HepG2 (cell line): ENCODE results near the gene SLC22A23. TPM values are rescaled to one million over a fixed set of nuclear protein-coding genes. Genes with fewer than 3 reads are reported as not detected.
A peak's percentile ranks its signal among the peaks of the same experiment; 100 is the strongest.

Source experiments
- ADNP ChIP-seq: sonication (generic); formaldehyde crosslinking; IDR thresholded peaks from 2 replicates; pipeline ENCODE4 v1.4.0; 2020; ENCODE audit warnings: missing genetic modification reagents
- CSRNP1 ChIP-seq: sonication (generic); formaldehyde crosslinking; IDR thresholded peaks from 2 replicates; pipeline ENCODE4 v1.8.1; 2023; ENCODE audit warnings: mild to moderate bottlenecking, missing genetic modification reagents
- E2F1 ChIP-seq: sonication (generic); formaldehyde crosslinking; IDR thresholded peaks from 2 replicates; pipeline ENCODE4 v1.5.0; 2020; ENCODE audit warnings: missing genetic modification reagents
- FIP1L1 ChIP-seq: fragments of 200-400 bp; formaldehyde crosslinking; IDR thresholded peaks from 2 replicates; pipeline ENCODE4 v1.6.1; 2018; ENCODE audit warnings: low read depth, mild to moderate bottlenecking, low read length, moderate library complexity, borderline replicate concordance; ENCODE audit not compliant: insufficient read depth
- JUN ChIP-seq: sonication (generic); formaldehyde crosslinking; IDR thresholded peaks from 2 replicates; pipeline ENCODE4 v1.4.0; 2020; ENCODE audit warnings: mild to moderate bottlenecking, missing genetic modification reagents
- NR2F1 ChIP-seq, 2 experiments: fragments of 450-650 bp in 1 of 2; formaldehyde crosslinking in 1 of 2; IDR thresholded peaks; 2 replicates each; pipeline versions ENCODE4 v1.5.0 to v1.6.1; 2016 to 2020; ENCODE audit warnings: mild to moderate bottlenecking in 1 of 2, missing compliant biosample characterization in 1 of 2, missing genetic modification reagents in 1 of 2, moderate library complexity in 1 of 2
- RBM39 ChIP-seq: fragments of 200-400 bp; formaldehyde crosslinking; IDR thresholded peaks from one replicate; pipeline ENCODE4 v1.6.1; 2018; ENCODE audit warnings: antibody characterized with exemption, mild to moderate bottlenecking, low read depth, low read length; ENCODE audit not compliant: poor library complexity, severe bottlenecking
- RFX5 ChIP-seq: IDR thresholded peaks from 2 replicates; pipeline ENCODE4 v1.6.1; 2011; ENCODE audit warnings: low read depth, low read length, improper control_type of control experiment
- THAP9 ChIP-seq: sonication (generic); formaldehyde crosslinking; IDR thresholded peaks from 2 replicates; pipeline ENCODE4; 2020; ENCODE audit warnings: missing genetic modification reagents, mild to moderate bottlenecking, borderline replicate concordance
- USF2 ChIP-seq, 2 experiments: sonication (generic) in 1 of 2; formaldehyde crosslinking in 1 of 2; IDR thresholded peaks; 2 replicates each; pipeline versions ENCODE4 v1.5.1 to v1.6.1; 2011 to 2020; ENCODE audit warnings: borderline replicate concordance in 1 of 2, low read depth in 1 of 2, low read length in 1 of 2, mild to moderate bottlenecking in 1 of 2, missing genetic modification reagents in 1 of 2, moderate library complexity in 1 of 2
- ZBTB49 ChIP-seq: sonication (generic); formaldehyde crosslinking; IDR thresholded peaks from 2 replicates; pipeline ENCODE4 v1.4.0; 2020; ENCODE audit warnings: missing genetic modification reagents, borderline replicate concordance
- ZNF260 ChIP-seq: sonication (generic); formaldehyde crosslinking; IDR thresholded peaks from 2 replicates; pipeline ENCODE4 v1.4.0; 2020; ENCODE audit warnings: missing genetic modification reagents, low read depth, mild to moderate bottlenecking, borderline replicate concordance
- ZNF326 ChIP-seq: sonication (generic); formaldehyde crosslinking; IDR thresholded peaks from 2 replicates; pipeline ENCODE4 v1.4.0; 2020; ENCODE audit warnings: missing genetic modification reagents, borderline replicate concordance
- polyA plus RNA-seq, 8 experiments: library from polyadenylated mRNA; depleted of rRNA in 3 of 8; stranded (reverse) in 7 of 8; unstranded in 1 of 8; fragments of >200 nt; fragmentation: Illumina TruSeq in 4 of 8; extraction: Trizol in 4 of 8; gene quantifications; 2 replicates each; pipeline versions ENCODE4 v1.2.1 to v1.2.3, GENCODE V29; 2011 to 2016; ENCODE audit warnings: low read depth in 4 of 8, missing spikeins in 1 of 8, mixed read lengths in 1 of 8; ENCODE audit not compliant: insufficient read depth in 1 of 8
- total RNA-seq, 5 experiments: library from RNA; depleted of rRNA; stranded (reverse); fragments of >200 nt; fragmentation: Illumina TruSeq; extraction: Trizol; gene quantifications; 2 replicates each; pipeline ENCODE4 v1.2.3, GENCODE V29; 2016; ENCODE audit warnings: low read depth in 1 of 5

SLC22A23 gene
- total and polyA plus RNA-seq, 2 of the 13 experiments (the other 11 are each of a cell fraction or from before 2014, with no cell fraction given): 11.8 to 17.5 TPM

- TF ChIP-seq JUN (CRISPR knock-in tag) (0 out of 2 replicates have a peak, but pooled peaks have one; percentile 64), FIP1L1 (no peak), THAP9 (0 out of 2 replicates have a peak, but pooled peaks have one; percentile 53), ZNF260 (CRISPR knock-in tag) (no peak), CSRNP1 (CRISPR knock-in tag) (0 out of 2 replicates have a peak, but pooled peaks have one; percentile 53), E2F1 (CRISPR knock-in tag) (no peak), RFX5 (no peak), ADNP (CRISPR knock-in tag) (no peak), ZBTB49 (CRISPR knock-in tag) (no peak), ZNF326 (CRISPR knock-in tag) (no peak), RBM39 (no peak), NR2F1 (CRISPR knock-in tag; IDR thresholded peaks at IDR 0.05) (peak in 1 of 2 experiments; percentile 35; a peak in 3 of 4 replicates), USF2 (IDR thresholded peaks at IDR 0.05; ENCODE audit: low read depth, low read length) (no peak), USF2 (CRISPR knock-in tag; IDR thresholded peaks at IDR 0.05; ENCODE audit: borderline replicate concordance) (no peak)
Measured at GRCh38 chr6:3410385-3411360, 46.2 kb downstream of the SLC22A23 start (continued).
